RCC 7860 (cell line): ENCODE data around the gene IFIT1B.
"Not testable (repeated sequence)": the region's sequence is repeated elsewhere in the genome, so short reads cannot be mapped to it uniquely, and the experiment has no call there.

Source experiments
- DNase-seq: peaks from one replicate; pipeline ENCODE4 v3.0.0-alpha.2; 2015; ENCODE audit warnings: low spot score
- FAIRE-seq: peaks from 2 replicates; lab custom pipeline; 2012; peaks lifted over from hg19 to GRCh38; lab: Jason Lieb, UNC

IFIT1B gene, protein sequence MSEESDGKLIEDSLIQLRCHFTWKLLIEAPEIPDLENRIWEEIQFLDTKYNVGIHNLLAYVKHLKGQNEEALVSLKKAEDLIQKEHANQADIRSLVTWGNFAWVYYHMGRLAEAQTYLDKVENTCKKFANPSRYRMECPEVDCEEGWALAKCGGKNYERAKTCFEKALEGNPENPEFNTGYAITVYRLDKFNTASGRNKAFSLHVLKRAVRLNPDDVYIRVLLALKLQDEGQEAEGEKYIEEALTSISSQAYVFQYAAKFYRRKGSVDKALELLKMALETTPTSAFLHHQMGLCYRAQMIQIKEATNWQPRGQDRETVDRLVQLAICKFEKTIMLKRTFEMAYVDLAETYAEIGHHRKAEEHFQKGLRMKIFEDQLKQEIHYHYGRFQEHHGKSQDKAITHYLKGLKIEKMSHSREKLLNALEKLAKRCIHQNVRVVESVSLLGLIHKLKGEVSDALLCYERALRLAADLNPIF

DNA sequence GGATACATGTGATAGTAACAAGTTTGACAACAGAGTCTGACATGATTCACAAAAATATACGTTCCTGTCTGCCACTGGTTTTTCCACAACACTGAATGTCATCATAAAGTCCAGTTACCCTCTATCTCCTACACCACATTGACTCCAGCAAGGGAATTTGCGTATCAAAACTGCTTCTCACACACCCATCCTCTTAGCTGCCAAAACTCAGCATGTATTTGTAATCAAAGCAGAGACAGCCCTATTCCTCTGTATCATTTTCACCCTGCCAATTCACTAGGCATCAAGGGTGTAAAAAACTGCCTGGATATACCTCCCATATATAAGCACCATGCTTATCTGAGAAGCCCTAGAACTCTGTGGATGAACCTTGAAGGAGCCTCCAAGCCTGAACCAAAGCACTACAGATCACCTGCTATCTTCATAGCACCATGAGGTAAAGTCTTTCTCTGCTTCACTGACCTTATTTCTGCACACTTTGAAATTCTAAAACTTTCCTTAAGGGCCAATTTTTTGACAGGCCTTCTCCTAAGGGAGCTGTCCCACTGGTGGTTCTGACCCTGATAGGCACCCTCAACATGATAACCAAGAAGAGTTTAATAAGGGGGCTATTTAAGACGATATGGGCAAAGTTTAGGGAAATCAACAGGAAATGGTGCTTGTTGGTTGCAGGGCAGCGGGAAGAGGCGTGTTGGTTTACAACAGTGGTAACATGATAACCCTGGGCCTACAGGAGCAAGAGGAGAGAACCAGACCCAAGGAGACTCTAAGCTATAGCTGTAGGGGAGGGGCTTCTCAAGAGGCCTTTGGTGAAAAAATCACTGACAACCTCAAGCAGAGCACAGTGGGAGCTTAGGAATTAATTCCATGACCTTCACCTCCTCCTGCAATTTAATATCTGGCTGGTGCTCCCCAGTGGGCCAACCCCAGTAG is at the start of gene IFIT1B:
TSS of gene IFIT1B (plus strand) at position 352 of the 933 bp plus-strand sequence. CDS start at position 432, 80 bp downstream.
- FAIRE-seq (no peak), DNase-seq (no peak)

DNA sequence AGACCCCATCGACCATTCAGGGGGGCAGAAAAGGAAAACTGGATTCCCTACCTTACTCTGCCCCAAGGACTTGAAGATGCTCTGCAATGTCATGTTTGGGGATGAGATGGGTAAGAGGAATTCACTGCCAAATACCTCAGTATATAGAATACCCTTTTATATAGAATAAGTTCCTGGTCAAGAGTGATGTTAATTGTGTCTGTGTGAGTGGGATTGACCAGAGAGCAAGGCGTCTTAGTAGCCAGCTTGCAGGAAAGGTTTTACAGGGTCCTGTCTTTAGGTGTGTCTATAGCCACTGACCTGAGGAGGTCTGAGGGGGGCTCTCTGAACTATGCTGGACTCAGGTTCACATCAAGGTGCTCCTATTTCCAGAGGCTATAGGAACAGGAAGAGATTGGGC is 48.7 kb upstream of the IFIT1B start:
- no peak for DNase-seq

DNA sequence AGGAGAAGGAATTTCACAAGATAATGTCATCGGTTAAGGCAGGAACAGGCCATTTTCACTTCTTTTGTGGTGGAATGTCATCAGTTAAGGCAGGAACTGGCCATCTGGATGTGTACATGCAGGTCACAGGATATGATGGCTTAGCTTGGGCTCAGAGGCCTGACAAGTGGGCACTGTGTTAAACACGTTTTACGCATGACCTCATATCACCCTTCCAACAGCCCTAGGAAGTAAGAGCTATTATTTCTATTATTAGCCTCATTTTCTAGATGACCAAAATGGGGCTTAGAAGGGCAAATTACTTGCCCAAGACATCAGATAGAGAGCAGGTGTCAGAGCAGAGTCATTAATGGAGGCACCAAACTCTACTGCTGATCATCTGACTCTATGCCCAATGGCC is 47.8 kb upstream of the IFIT1B start:
- not testable (repeated sequence) for DNase-seq, FAIRE-seq

More for the DNA sequence above, 48.7 kb upstream of the IFIT1B start:
- no peak for FAIRE-seq

DNA sequence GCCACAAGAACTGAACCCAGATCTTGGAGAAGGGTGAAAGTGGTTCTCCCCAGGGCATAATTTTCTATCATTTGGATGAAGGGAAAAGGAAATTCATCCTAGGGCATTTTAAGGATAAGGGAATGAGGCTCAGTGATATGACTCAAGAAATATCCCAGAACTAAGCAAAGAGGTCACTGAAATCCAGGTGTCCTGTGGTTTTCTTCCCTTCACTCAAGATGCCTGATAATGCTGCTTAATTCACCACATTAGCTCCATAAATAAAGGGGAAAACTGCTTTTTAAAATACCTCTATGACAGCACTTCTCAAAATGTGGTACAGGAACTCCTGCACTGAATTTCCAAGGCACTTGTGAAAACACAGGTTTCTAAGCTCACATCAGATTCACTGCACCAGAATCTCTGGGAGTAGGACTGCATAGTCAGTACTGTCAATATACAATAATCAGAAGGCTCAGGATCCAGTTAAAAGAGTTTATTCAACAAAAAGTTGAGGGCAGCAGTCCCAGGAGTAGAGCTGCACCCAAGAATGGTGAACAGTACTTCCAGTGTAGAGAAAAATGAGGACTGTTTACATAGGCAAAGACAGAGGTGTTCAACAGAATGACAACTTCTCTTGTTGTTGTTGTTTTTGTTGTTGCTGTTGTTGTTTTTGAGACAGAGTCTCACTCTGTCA is 47.2 kb upstream of the IFIT1B start:
- FAIRE-seq, result no peak
- no peak for DNase-seq

DNA sequence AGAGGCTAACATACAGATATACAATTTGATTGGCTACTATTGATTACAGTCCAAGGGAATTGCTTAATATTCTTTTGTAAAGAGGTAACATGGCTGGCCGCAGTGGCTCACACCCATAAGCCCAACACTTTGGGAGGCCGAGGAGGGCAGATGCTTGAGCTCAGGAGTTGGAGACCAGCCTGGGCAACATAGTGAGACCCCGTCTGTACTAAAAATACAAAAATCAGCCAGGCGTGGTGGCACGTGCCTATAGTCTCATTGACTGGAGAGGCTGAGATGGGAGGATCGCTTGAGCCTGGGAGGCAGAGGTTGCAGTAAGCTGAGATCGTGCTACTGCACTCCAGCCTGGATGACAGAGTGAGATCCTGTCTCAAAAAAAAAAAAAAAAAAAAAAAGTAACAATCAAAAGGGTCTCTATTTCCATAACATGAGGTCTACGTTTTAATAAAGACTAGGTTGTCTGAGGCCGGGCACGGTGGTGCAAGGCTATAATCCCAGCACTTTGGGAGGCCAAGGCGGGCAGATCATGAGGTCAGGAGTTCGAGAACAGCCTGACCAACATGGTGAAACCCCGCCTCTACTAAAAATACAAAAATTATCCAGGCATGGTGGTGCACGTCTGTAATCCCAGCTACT is 46.3 kb upstream of the IFIT1B start:
- not testable (repeated sequence) for DNase-seq, FAIRE-seq

DNA sequence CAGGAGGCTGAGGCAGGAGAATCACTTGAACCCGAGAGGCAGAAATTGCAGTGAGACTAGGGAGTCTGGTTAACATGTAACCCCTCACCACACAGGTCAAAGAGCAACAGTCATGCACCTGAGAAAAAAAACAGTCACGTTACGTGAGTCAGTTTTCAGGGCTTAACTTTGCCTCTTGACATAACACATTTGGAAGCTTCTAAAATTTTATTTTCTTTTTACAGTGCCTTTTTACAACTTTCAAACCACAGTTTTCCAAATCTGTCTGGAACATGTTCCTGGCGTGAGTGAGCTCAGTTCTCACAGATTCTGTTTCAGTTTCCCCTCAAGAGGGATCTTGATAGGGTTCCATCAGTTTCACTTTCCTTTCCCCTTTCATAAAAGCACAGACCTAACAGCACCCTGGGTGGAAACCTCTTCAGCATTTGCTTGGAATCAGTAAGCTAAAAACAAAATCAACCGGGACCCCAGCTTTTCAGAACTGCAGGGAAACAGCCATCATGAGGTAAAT is 45.7 kb upstream of the IFIT1B start:
- FAIRE-seq, result peak; percentile 79
- peak; percentile 67 for DNase-seq

DNA sequence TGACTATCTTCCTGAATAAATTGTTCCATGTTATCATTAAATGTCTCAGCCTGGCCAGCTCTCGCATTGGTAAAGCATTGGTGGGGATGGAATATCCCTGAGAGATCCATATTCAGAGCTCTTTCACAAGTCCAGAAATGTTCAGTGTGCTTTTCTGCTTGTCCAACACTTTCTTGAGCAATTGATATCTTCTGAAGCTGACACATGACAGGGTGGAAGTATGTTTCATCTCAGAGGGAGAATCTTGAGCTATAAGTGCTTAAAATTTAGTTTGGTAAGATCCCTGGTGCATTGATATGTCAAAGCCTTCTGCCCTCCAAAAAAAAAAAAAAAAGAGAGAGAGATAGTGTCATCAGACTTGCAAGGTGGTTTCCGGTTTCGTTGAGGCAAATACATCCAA is 42.6 kb upstream of the IFIT1B start:
- DNase-seq (no peak), FAIRE-seq (no peak)

DNA sequence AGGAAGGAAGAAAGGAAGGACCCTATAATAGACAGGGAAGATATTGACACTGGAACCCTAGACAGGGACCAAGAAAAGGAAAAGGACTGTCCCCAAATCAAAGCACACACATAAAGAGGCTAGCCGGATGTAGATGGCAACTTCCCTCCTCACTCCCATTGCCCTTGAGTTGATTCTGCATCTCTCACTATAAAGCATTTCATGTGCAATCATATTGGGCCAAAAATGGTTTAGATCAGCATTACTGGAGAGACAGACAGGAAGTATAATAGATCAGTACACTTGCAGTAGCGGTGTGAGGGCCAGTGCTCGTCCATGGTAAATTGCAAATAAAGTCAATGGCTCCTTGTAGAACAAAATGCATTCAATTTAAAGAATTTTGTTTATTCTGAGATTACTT is 41.6 kb upstream of the IFIT1B start:
- FAIRE-seq (no peak), DNase-seq (no peak)

DNA sequence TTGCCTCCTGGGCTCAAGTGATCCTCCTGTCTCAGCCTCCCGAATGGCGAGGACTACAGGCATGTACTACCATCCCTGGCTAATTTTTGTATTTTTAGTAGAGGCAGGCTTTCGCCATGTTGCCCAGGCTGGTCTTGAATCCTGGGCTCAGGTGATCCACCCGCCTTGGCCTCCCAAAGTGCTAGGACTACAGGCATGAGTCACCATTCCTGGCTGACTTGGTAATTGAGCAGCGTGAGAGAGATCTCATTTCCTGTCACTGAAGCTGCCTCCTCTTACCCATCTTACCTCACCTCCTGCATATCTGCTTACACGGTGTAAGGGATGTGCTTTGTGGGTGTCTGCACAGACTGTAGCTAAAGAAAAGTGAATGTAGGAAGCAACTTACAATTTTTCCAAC is 40.4 kb upstream of the IFIT1B start:
- DNase-seq (peak; percentile 89), FAIRE-seq (peak; percentile 82)

DNA sequence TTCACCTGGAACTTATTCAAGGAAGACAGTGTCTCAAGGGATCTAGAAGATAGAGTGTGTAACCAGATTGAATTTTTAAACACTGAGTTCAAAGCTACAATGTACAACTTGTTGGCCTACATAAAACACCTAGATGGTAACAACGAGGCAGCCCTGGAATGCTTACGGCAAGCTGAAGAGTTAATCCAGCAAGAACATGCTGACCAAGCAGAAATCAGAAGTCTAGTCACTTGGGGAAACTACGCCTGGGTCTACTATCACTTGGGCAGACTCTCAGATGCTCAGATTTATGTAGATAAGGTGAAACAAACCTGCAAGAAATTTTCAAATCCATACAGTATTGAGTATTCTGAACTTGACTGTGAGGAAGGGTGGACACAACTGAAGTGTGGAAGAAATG is 39.1 kb upstream of the IFIT1B start:
- FAIRE-seq (no peak), DNase-seq (no peak)

DNA sequence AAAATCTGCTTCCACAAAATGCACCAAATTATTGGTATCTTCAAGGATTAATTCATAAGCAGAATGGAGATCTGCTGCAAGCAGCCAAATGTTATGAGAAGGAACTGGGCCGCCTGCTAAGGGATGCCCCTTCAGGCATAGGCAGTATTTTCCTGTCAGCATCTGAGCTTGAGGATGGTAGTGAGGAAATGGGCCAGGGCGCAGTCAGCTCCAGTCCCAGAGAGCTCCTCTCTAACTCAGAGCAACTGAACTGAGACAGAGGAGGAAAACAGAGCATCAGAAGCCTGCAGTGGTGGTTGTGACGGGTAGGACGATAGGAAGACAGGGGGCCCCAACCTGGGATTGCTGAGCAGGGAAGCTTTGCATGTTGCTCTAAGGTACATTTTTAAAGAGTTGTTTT is 38.0 kb upstream of the IFIT1B start:
- no peak for DNase-seq
- no peak for FAIRE-seq

DNA sequence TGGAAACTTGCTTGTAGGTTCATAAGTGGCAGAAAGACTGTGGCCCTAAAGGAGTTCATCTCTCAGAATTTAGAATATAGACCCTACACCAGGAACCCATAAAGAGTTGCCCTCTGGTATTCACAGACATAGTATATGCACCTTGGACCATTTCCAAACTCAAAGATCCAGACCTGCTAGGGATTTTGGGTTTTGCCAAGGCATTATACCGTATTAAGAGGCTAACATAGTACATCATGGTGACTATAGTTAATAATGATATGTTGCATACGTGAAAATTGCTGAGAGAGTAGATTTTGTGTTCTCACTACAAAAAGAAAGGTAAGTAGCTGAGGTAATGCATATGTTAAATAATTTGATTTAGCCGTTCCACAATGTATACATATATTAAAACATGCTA is 36.2 kb upstream of the IFIT1B start:
- FAIRE-seq, result no peak
- no peak for DNase-seq

DNA sequence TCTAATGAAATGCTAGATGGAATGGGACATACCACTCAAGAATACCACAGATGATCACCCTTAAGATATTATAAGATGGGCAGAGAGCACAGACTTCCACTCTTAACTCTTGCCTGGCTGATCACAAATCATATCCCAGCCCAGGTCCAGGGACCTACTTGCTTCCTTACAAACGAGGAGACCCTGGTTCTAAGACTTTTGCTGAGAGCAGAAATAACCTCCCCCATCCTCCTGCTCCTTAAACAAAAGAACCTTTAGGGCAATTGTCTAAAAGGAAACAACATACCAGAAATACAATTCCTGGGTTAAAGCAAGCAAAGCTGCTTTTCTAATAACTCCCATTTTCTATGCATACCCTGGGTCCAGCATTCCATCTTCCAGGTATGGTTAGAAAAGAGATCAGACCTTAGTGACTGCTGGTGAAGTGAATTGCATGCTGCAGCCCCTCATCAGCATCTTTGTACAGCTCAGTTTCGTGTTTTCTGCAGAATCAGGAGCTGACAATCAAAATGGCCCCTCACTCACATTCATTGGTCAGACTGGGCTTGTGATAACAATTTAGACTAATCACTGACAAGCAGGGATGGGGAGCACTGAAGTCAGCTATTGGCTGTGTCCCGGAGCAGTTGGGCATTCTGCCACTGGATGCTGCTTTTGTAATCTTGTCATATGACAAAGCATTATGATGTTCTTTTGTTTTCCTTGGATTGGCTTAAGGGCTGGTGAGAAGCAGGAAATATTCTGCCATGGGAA is 35.5 kb upstream of the IFIT1B start:
- FAIRE-seq (no peak), DNase-seq (peak; percentile 21)

DNA sequence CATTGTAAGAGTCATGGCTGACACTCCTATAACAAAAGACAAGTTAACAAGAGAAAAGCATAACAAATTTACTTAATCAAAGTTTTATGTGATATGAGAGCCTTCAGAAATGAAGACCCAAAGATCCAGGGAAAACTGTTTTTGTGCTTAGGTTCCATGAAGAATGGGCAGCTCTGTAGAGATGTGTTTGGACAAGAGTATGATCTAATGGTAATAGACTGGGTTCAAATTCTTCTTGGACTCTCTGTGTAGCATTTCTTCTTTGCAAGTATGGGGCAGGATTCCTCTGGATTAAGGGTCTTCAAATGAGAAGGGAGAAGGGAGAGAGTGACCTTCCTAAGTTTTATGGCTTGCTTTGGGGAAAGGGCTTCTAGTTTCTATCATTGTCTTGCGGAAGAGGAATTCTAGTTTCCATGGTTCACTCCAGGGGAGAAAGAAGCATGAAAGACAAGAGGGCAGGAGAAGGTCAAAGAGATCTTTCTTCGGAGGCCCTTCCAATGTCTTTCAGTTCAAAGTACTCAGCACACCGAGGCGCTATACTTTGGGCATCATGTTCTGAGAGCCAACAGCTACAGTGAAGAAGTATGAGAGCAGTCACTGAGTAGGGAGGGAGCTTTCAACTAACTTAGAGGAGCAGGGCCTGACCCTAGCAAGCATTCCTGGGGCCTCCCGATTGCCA is 34.6 kb upstream of the IFIT1B start:
- FAIRE-seq (no peak), DNase-seq (no peak)

DNA sequence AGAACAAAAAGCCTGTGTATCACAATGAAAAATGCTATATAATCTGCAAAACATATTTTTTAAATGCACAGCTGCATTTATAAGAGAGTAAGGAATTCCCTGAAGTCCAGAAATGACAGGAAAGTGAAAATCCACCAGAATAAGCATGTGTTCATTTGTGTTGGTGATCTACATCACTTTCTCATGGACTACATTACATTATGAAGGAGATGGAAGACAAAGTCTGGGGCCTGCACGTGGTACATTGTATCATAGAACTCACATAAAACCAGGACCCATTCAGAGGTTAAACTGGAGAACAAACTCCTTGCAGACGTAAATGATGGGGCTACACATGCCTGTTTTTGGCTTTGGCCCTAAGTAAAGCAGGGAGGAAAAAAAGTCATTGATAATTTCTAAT is 33.7 kb upstream of the IFIT1B start:
- FAIRE-seq (no peak), DNase-seq (no peak)

DNA sequence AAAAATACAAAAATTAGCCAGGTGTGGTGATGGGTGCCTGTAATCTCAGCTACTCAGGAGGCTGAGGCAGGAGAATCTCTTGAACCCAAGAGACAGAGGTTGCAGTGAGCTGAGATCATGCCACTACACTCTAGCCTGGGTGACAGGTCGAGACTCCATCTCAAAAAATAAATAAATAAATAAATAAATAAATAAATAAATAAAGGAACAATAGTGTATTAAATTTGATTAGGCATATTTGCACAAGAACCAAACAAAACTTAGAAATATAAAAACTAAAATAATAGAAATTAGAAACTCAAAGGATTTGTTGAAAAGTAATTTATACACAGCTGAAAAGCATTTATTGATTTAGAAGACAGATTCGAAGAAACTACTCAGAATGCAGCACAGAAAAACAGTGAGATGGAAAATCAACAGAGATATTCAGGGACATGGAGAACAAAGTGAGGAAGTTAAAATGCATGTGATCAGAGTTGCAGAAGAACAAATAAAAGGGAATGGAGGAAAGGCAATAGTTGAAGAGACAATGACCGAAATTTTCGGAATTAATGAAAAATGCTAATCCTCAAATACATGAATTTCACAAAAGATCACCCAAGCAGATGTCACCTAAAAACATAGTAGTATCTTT is 32.4 kb upstream of the IFIT1B start:
- FAIRE-seq, result no peak
- no peak for DNase-seq

DNA sequence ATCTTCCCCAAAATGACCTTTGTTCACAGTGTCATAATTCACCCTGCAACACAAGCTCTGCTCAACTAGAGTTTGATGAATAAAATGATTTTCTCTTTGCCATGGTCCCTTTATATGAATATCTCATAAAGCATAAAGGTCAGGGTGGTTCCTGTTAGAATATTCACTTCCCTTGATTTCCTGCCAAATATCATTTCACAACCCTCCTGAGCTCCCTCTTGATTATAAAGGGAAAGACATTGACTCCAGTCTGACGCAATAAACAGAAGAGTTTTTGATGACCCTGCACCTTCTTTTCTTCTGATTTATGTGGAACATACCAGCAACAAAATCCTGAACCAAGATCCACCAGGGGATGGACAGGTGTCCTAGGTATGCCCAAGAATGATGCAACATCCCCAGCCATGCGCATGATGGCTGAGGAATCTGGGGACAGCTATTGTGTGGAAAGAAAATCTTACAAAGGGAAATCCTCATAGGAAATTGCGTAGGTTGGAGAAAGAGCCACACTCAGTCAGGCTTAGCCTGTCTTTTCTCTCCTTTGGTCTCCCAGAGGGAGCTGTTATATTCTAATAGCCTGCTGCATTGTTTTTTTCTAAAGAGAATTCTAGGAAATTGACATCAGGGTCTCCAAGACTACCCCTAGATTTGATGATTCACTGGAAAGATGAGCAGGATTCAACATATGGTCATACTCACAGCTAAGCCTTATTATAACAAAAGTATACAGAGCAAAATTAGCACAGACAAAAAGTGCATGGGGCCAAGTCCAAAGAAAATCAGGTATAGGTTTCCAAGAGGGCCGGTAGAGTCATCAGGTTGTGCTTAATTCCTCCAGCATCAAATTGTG is 31.2 kb upstream of the IFIT1B start:
- DNase-seq (no peak), FAIRE-seq (no peak)
